Activated CD8-positive, alpha-beta memory T cell treated with anti-CD3 and anti-CD28 coated beads for 4 hours (primary cell): ENCODE results near the gene AOC3.

Experiments
- DNase-seq, 2 donors: peaks; one replicate each; pipeline ENCODE4 v3.0.0-alpha.2; 2020; ENCODE audit warnings: low read depth in 2 of 2

The AOC3 gene, protein sequence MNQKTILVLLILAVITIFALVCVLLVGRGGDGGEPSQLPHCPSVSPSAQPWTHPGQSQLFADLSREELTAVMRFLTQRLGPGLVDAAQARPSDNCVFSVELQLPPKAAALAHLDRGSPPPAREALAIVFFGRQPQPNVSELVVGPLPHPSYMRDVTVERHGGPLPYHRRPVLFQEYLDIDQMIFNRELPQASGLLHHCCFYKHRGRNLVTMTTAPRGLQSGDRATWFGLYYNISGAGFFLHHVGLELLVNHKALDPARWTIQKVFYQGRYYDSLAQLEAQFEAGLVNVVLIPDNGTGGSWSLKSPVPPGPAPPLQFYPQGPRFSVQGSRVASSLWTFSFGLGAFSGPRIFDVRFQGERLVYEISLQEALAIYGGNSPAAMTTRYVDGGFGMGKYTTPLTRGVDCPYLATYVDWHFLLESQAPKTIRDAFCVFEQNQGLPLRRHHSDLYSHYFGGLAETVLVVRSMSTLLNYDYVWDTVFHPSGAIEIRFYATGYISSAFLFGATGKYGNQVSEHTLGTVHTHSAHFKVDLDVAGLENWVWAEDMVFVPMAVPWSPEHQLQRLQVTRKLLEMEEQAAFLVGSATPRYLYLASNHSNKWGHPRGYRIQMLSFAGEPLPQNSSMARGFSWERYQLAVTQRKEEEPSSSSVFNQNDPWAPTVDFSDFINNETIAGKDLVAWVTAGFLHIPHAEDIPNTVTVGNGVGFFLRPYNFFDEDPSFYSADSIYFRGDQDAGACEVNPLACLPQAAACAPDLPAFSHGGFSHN

GRCh38 chr17:42850954-42851353 lies at the start of gene AOC3:
Gene AOC3, plus strand, starts transcription at chr17:42851199. Its CDS starts 145 bp downstream, at chr17:42851344.
- DNase-seq: no peak

- DNase-seq: no peak
Observed at GRCh38 chr17:42803074-42803883, 47.7 kb upstream of the AOC3 start.

DNA sequence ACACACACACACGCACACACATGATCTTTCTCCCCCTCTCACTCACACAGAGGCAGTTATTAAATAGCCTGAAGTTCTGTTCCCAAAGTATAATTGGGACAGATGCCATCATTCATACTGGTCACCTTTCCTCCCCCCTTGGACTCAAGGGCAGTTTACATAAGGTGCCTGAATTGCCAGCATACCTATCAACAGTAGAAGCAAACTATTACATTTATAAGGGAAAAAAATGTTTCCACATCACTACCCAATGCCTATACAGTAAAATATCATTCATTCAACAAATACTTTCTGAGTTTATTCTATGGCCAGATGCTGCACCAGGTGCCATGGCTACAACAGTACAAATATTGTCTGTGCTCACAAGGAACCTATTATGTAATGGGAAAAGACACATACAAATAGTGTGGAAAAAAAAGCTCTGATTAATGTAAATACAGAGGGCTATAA lies 46.1 kb upstream of the AOC3 start:
- no peak for DNase-seq

DNA sequence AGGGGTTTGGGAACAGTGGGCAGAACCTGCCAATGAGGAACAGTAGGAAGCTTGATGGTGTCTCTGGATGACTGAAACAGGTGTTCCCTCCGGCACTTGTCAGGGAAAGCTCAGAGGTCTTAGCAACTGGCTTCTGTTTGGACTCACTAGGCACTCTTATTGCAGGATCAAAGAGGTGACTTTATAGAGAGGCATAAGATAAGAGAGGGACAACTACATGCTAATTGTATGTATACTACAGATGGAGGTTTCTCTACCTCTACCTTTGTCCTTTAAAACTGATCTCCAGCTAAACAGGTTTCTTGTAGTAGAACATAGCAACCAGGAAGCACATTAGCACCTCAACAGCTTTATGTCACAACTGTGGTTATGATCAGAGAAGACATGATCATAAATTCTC lies 44.8 kb upstream of the AOC3 start:
- no peak for DNase-seq

DNA sequence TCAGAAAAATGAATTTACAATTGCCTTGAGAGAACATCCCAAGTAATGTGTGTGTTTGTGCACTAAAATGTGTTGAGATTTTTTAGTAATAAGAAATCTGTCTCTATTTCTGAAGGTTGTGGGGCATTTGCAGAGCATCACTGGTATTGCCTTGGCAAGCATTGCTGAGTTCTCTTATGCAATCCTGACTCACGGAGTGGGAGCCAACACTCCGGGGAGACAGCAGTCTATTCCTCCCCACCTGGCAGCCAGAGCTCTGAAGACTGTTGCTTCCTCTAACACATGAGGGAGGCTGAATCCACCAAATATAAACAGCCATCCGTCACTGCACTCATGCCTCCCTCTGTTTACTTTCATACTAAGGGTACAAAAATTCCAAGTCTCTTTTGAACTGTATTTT lies 41.7 kb upstream of the AOC3 start:
- no peak for DNase-seq

- DNase-seq: no peak
Observed at GRCh38 chr17:42814633-42815399, 36.2 kb upstream of the AOC3 start.

GRCh38 chr17:42817866-42818265 lies 33.1 kb upstream of the AOC3 start:
- no peak for DNase-seq

- DNase-seq: no peak
Observed at GRCh38 chr17:42818379-42818778, 32.6 kb upstream of the AOC3 start.

DNA sequence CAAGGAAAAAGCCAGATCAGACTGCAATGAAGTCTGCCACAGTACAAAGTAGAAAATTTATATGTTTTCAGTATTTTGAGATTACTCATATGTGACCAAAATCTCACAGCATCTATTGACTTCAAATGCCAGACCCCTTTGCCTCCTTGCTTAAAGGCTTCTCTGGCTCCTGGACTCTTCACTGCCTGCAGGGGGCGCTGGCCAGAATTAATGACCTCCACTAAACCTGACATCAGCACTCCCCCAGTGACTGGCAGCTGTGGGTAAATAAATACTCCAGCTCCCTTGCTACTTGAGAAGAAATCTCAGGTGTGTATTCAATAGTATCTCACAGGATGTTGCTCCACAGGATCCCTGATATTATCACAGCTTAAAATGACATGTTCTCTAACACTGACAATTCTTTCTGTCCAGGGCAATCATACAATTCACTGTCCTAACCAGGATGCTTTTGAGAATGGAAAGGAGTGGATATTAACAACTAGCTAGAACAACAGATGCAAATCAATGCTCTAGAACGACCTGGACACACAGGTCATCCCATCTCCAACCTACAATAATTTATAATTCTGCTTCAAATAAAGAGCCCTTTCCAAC lies 31.0 kb upstream of the AOC3 start:
- peak; percentile 25 to 27 for DNase-seq

DNA sequence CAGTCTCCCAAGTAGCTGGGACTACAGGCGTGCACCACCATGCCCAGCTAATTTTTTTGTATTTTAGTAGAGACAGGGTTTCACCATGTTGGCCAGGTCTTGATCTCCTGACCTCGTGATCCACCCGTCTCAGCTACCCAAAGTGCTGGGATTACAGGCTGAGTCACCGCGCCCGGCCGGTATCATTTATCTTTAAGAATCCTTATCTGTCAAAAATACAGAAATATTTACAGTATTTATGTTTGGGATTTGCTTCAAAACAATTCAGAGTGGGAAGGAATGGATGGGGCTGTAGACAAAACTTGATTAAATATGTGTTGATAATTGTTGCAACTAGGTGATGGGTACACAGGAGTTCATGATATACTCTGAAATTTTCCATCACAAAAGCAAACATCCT lies 29.8 kb upstream of the AOC3 start:
- no peak for DNase-seq

DNA sequence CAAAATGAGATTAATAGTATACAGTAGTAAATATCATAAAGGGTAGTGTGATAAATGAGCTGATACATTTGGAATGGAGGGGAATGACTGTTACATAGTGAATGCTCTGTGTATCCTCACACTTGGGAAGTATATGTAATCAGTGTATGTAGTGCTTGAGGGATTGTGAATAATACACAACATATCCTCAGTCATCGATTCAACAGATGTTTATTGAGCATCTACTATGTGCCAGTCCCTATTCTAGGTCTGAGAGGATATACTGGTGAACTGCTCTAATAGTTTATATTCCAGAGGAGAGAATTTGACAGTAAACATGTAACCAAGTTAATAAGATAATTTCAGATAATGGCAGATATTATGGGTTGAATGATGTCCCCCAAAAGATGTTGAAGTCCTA lies 23.5 kb upstream of the AOC3 start:
- DNase-seq: no peak

DNA sequence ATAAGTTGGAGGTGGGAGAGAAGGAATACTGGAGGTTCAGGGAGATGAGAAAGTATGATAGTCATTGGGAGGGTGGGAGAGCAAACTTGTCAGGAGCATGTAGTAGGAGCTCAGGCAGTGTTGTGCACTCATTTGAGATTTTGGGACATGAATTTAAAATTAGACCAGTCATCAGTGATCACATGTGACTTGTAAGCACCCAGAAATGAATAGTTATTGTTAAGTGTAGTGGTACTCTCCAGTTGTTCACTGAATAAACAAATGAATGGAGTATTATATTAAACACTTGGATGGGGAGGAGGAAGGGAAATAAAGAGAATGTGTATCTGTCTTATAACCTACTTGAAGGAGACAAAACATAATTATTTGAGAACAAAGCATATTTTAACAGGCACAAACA lies 20.0 kb upstream of the AOC3 start:
- no peak for DNase-seq

GRCh38 chr17:42832213-42832933 lies 18.6 kb upstream of the AOC3 start:
- no peak for DNase-seq

- peak; percentile 81 to 82 for DNase-seq
Observed at GRCh38 chr17:42832934-42833766, 17.8 kb upstream of the AOC3 start, which contains the start of gene PSME3. Gene PSME3, plus strand, starts transcription at chr17:42833397. Its CDS starts 235 bp downstream, at chr17:42833632.

DNA sequence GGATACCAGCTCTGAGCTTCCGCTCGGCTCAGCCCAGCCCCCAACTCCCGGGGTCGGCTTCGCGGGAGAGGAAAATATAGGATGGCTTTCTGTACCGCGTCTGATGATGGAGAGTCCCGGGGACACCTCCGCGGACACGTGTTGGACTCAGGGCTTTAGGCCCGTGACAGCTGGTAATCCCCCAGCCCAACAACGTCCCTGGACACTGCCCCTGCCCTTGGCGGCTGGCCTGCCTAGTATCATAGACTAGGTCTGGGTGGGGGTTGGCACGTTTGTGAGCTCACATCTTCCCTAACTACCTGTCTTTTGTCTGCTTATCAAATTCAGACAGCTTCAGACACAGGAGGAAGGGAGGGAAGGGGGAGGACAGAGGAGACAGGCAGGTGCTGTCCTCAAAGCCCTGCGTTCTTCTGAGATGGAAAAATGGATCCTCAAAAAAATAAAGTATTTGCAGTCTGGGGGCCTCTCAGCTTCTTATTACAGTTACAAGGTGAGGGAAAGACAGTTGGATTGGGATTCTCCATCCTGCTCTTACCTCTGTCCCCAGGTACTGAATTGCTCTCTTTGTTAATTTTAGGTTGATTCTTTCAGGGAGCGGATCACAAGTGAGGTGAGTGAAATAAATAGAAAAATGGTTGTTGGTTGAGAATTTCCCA lies 17.1 kb upstream of the AOC3 start:
- no peak for DNase-seq

- no peak for DNase-seq
Observed at GRCh38 chr17:42835732-42836131, 15.3 kb upstream of the AOC3 start.

DNA sequence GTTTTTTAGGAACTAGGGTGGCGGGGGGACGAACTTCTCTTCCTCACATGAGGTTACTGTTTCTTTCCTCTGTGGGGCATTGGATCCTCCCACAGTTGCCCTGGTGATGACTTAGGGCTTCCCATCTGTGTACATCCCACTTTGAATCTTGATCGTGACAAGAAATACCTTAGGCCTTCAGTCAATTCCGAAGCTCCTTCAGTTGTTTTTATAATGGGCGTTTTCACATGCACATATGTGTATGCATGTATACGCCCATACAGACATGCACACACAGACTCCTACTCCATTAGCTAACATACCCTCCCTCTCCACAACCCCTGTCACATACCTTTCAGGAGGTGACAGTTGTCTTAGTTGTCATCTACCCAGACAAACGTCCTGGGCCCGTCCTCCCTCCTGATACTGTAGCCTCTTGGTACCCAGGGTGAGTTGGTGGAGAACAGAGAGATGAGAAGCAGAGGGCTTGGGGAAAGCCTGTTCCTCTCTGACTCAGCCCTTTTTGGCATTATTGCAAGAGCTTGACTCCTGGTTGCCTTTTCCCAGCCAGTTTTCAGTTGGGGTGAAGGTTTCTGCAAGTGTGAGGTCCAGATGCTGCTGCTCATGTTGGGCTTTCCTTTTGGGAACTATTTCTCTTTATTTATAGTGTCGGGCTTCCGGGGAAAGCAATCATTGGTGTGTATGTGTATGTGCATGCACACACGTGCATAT lies 8.9 kb upstream of the AOC3 start:
- DNase-seq: no peak

DNA sequence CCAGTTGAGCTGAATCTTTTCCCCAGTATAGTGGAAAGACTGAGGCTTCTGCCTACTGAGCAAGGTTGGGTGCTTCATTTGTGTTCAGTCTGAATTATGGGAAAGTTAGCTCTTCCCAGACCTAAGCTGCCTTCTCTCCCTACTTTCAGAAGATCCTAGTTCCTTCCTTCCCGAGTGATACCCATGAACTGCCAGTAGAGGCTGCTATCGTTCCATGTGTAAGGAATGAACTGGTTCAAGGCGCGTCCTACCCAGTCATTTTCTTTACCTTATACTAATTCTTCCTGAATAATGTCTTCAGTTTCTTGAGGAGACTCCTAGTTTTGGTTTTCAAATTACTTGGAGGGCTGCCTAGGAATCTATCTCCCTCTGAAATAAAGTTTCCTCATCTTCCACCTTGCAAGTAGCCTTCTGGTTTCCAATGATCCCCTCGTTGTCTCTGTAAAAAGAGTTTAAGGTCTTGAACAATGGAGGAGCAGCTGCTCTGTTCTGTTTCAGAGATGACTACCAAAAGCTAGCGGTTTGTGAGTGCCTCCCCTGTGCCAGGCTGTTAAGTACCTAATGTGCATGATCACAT lies 7.6 kb upstream of the AOC3 start:
- DNase-seq: no peak
